Epithelial cell of umbilical artery (primary cell): ENCODE results near the gene OAT. TPM values are rescaled to one million over a fixed set of nuclear protein-coding genes. Genes with fewer than 3 reads are reported as not detected.

Experiments used
- total RNA-seq: library from RNA; depleted of rRNA; stranded (reverse); fragments of >200 nt; gene quantifications from 2 replicates; pipeline ENCODE4 v1.2.3, GENCODE V29; 2014

The OAT gene
- 180 and 206 TPM in 2 replicates for total RNA-seq

GRCh38 chr10:124418726-124419501, at the start of gene OAT:
Gene OAT, minus strand, starts transcription at chr10:124418923. Its CDS starts 6,752 bp downstream, at chr10:124412171.

DNA sequence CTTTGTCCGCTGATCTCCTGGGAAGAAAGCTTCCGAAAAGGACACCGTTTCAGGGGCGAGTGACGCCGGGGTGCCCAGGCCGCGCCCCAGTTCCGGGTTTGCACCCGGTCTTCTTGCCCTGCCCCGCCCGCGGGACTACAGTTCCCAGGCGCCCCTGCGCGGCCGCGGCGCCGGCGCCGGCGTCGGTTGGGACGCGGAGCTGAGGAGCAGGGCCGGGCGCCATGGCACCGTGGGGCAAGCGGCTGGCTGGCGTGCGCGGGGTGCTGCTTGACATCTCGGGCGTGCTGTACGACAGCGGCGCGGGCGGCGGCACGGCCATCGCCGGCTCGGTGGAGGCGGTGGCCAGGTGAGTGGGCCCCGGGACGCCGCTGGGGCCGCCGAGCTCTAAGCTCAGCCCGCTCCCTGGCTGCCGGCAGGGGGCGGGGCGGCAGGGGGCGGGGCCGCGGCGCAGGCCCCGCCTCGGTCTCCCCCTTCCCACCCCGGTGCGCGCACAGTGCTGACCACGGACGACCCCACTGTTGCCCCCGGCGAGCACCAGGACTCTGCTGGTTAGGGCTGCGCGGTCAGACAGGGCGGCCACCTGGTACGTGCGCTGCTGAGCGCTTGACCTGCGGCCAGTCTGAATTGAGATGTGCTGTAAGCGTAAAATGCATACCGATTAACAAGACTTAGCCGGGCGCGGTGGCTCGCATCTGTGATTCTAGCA, 43.1 kb upstream of the OAT start, which contains the start of gene LHPP:
Gene LHPP (plus strand): TSS at position 182 of the 706 bp plus-strand sequence. CDS start 40 bp downstream, at position 222.

GRCh38 chr10:124450012-124450782, 31.5 kb upstream of the OAT start, which contains the start of gene NKX1-2:
Gene NKX1-2, minus strand, starts transcription at chr10:124450035. Its CDS starts 92 bp downstream, at chr10:124449943.

Other genes starting within 250 kb of the OAT start
- gene NKX1-2, start 31.1 kb upstream of the OAT start, total RNA-seq = not detected in 2 replicates
- 3.2 and 7.0 TPM in 2 replicates for gene LHPP, start 42.9 kb upstream of the OAT start, total RNA-seq